Uterus (tissue), 4 donors: ENCODE results near the gene SCGB1C2. TPM values are rescaled to one million over a fixed set of nuclear protein-coding genes. Genes with fewer than 3 reads are reported as not detected.

Source experiments
- DNase-seq, 2 donors: peaks; one replicate each; pipeline ENCODE4 v3.0.0-alpha.2; 2019 to 2020
- H3K27ac ChIP-seq, 2 donors: fragments of 200-600 bp; sonication (generic); 1 replicate in 1 of 2; 2 replicates in 1 of 2; pipeline ENCODE4 v1.5.1; 2016 to 2018
- H3K27me3 ChIP-seq, 2 donors: fragments of 200-600 bp; sonication (generic); one replicate each; pipeline ENCODE4 v1.5.1; 2018 to 2019; ENCODE audit warnings: control low read depth in 1 of 2
- H3K36me3 ChIP-seq, 2 donors: fragments of 200-600 bp; sonication (generic); one replicate each; pipeline ENCODE4 v1.5.1; 2019; ENCODE audit warnings: control low read depth in 1 of 2
- H3K4me1 ChIP-seq, 2 donors: fragments of 200-600 bp; sonication (generic); one replicate each; pipeline ENCODE4 v1.5.1; 2018 to 2019; ENCODE audit warnings: control low read depth in 1 of 2
- H3K4me3 ChIP-seq, 2 donors: fragments of 200-600 bp; sonication (generic); 1 replicate in 1 of 2; 2 replicates in 1 of 2; pipeline ENCODE4 v1.5.1; 2018 to 2019; ENCODE audit warnings: mild to moderate bottlenecking in 1 of 2
- H3K9me3 ChIP-seq, 2 donors: fragments of 200-600 bp; sonication (generic); one replicate each; pipeline ENCODE4 v1.5.1; 2019; ENCODE audit warnings: control low read depth in 1 of 2
- CTCF ChIP-seq, 4 experiments: fragments of 200-600 bp in 2 of 4; fragments of 450-650 bp in 2 of 4; sonication (generic) in 2 of 4; IDR thresholded peaks; one replicate each; pipeline ENCODE4 v1.5.1; 2016 to 2019; ENCODE audit warnings: antibody characterized with exemption in 4 of 4, mild to moderate bottlenecking in 2 of 4, moderate library complexity in 1 of 4
- POLR2A ChIP-seq, 2 donors: fragments of 450-650 bp; IDR thresholded peaks; one replicate each; pipeline ENCODE4 v1.6.1; 2016; ENCODE audit warnings: antibody characterized with exemption in 2 of 2, mild to moderate bottlenecking in 1 of 2, moderate library complexity in 1 of 2
- intact Hi-C: fragments of 100-400 bp; cut with DNase I; formaldehyde crosslinking; loops from one replicate; pipeline ENCODE4 v1.15.1; 2023; ENCODE audit warnings: low total_unique reads
- total RNA-seq, 4 donors: library from RNA; depleted of rRNA in 3 of 4; stranded (reverse); fragments of >200 nt in 3 of 4; gene quantifications; one replicate each; pipeline versions ENCODE4 v1.1.0 to v1.2.4, GENCODE V29; 2014 to 2023
- donor health status: DM: yes; HTN: yes; CAD: no.

Gene SCGB1C2
- total RNA-seq, 4 donors from 2014 or later = not detected

GRCh38 chr17:170130-170670 is 32.8 kb downstream of the SCGB1C2 start:
- TF ChIP-seq CTCF (IDR thresholded peaks at IDR 0.05) = no peak
- no peak for TF ChIP-seq POLR2A (IDR thresholded peaks at IDR 0.05)
- no peaks in the 10 kb centered on the region for H3K27me3 ChIP-seq
- intact Hi-C loops = no loop called here
- no peaks in the 10 kb centered on the region for H3K9me3 ChIP-seq
- no peaks in the 10 kb centered on the region for H3K4me1 ChIP-seq
- DNase-seq = no peak
- H3K27ac ChIP-seq = no peak overlapping the region
- no peaks in the 10 kb centered on the region for H3K36me3 ChIP-seq
- H3K4me3 ChIP-seq = no peak overlapping the region

GRCh38 chr17:171871-172270 is 34.5 kb downstream of the SCGB1C2 start:
- H3K9me3 ChIP-seq = no peaks in the 10 kb centered on the region
- H3K4me3 ChIP-seq = no peak overlapping the region
- no peaks in the 10 kb centered on the region for H3K4me1 ChIP-seq
- H3K27ac ChIP-seq = no peak overlapping the region
- TF ChIP-seq POLR2A (IDR thresholded peaks at IDR 0.05) (no peak), CTCF (IDR thresholded peaks at IDR 0.05) (no peak)
- intact Hi-C loops = no loop called here
- no peaks in the 10 kb centered on the region for H3K27me3 ChIP-seq
- H3K36me3 ChIP-seq = no peaks in the 10 kb centered on the region
- no peak for DNase-seq

- Histone ChIP-seq H3K27me3 (no peaks in the 10 kb centered on the region), H3K4me3 (no peak overlapping the region), H3K27ac (no peak overlapping the region), H3K4me1 (no peaks in the 10 kb centered on the region), H3K9me3 (no peaks in the 10 kb centered on the region), H3K36me3 (no peaks in the 10 kb centered on the region)
- no peak for DNase-seq
- no peak for TF ChIP-seq POLR2A (IDR thresholded peaks at IDR 0.05)
- TF ChIP-seq CTCF (IDR thresholded peaks at IDR 0.05) = no peak
- intact Hi-C loops = no loop called here
Measured at GRCh38 chr17:172401-172800, 35.0 kb downstream of the SCGB1C2 start.

GRCh38 chr17:173166-173911 is 36.0 kb downstream of the SCGB1C2 start:
- TF ChIP-seq CTCF (IDR thresholded peaks at IDR 0.05) (no peak), POLR2A (IDR thresholded peaks at IDR 0.05) (no peak)
- no peaks in the 10 kb centered on the region for H3K27me3 ChIP-seq

GRCh38 chr17:177155-177554 is 39.8 kb downstream of the SCGB1C2 start:
- peaks cover 0 to 5% of the 10 kb centered on the region in 2 donors for H3K27me3 ChIP-seq
- H3K27ac ChIP-seq = no peak overlapping the region
- intact Hi-C loops = no loop called here
- no peak overlapping the region for H3K4me3 ChIP-seq
- H3K9me3 ChIP-seq = no peaks in the 10 kb centered on the region
- TF ChIP-seq POLR2A (IDR thresholded peaks at IDR 0.05) = no peak
- no peak for TF ChIP-seq CTCF (IDR thresholded peaks at IDR 0.05)
- peaks cover 0 to 12% of the 10 kb centered on the region in 2 donors for H3K4me1 ChIP-seq
- H3K36me3 ChIP-seq = no peaks in the 10 kb centered on the region
- DNase-seq = no peak

More at GRCh38 chr17:173166-173911, 36.0 kb downstream of the SCGB1C2 start:
- Histone ChIP-seq H3K4me1 (no peaks in the 10 kb centered on the region), H3K9me3 (no peaks in the 10 kb centered on the region), H3K36me3 (no peaks in the 10 kb centered on the region), H3K27ac (no peak overlapping the region), H3K4me3 (no peak overlapping the region)
- DNase-seq = no peak
- intact Hi-C loops = no loop called here
